Measurements from ENCODE around the gene NT5DC2. TPM values are rescaled to one million over a fixed set of nuclear protein-coding genes. Genes with fewer than 3 reads are reported as not detected.

Gene NT5DC2
- polyA plus RNA-seq, 1 experiment = 97.9 TPM

DNA sequence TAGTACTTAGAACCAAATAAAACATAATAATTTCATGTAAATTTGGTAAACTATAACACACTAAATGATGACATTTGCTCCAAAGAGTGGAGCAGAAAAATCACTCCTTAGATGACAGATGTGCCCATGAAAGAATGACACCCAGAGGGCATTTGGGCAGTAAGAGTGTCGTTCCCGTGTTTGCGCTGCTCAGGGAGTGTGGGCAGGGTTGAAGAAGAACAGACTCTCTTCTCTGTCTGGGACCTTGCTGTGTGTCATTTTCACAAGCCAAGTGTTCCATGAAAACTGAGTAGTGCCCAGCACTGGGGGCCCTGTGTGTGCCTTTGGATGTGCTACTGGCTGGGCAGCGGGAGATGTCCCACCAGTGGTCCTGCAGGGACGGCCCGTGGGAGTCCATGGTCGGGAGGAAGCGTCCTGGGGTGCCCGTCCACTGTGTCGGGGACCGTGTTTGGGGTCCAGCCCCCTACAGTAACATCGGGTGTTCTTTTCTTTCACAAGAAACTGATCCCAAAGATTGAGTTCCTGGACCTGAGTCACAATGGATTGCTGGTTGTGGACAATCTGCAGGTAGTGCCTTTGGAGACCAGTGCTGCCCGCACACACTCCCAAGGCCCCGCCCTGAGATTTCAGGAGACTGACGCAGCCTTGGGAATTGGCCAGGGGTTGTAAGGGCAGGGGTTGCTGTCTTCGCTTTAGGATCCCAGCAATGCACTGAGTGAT is 56.4 kb downstream of the NT5DC2 start:
- Histone ChIP-seq H3K9me3 (ENCODE audit: control insufficient read depth, insufficient read depth, low read length) (no peaks in the 10 kb centered on the region; the same call in 1 of the 2 replicates), H3K4me3 (ENCODE audit: low read depth, low read length) (no peak overlapping the region), H3K27ac (ENCODE audit: low read depth, low read length) (no peak overlapping the region), H3K27me3 (ENCODE audit: control insufficient read depth, insufficient read depth, low read length) (no peaks in the 10 kb centered on the region)
- ChIA-PET POLR2A (no interaction called here), CTCF (no interaction called here)
- DNase-seq (ENCODE audit: low read depth, low spot score) = no peak
- TF ChIP-seq, protein P1, sequence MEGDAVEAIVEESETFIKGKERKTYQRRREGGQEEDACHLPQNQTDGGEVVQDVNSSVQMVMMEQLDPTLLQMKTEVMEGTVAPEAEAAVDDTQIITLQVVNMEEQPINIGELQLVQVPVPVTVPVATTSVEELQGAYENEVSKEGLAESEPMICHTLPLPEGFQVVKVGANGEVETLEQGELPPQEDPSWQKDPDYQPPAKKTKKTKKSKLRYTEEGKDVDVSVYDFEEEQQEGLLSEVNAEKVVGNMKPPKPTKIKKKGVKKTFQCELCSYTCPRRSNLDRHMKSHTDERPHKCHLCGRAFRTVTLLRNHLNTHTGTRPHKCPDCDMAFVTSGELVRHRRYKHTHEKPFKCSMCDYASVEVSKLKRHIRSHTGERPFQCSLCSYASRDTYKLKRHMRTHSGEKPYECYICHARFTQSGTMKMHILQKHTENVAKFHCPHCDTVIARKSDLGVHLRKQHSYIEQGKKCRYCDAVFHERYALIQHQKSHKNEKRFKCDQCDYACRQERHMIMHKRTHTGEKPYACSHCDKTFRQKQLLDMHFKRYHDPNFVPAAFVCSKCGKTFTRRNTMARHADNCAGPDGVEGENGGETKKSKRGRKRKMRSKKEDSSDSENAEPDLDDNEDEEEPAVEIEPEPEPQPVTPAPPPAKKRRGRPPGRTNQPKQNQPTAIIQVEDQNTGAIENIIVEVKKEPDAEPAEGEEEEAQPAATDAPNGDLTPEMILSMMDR (IDR thresholded peaks at IDR 0.05; ENCODE audit: low read depth, low read length) = no peak

Small RNA genes lying within 50 kb of the gene (small RNA-seq; reads per million reads assigned to genes)
- gene RNU6-856P (ENCODE audit: insufficient read length, low read depth) (not detected), gene RNU6ATAC16P (ENCODE audit: insufficient read length, low read depth) (not detected)

Other genes with a start within 250 kb of the NT5DC2 start
- gene GLYCTK, start 246.0 kb downstream of the NT5DC2 start, polyA plus RNA-seq (2011; rRNA removed) = 4.0 and 5.5 TPM in 2 replicates
- gene DNAH1, start 217.5 kb downstream of the NT5DC2 start, polyA plus RNA-seq (2011; rRNA removed) = 1.4 and 1.9 TPM in 2 replicates
- 44.1 and 48.7 TPM in 2 replicates for gene BAP1, start 123.8 kb downstream of the NT5DC2 start, polyA plus RNA-seq (2011; rRNA removed)
- gene PHF7, start 123.2 kb downstream of the NT5DC2 start, polyA plus RNA-seq (2011; rRNA removed) = 1.8 and 2.6 TPM in 2 replicates
- 0.02 TPM in 1 of 2 replicates, not detected in the other for gene SEMA3G, start 88.8 kb downstream of the NT5DC2 start, polyA plus RNA-seq (2011; rRNA removed)
- 1.7 and 1.9 TPM in 2 replicates for gene TNNC1, start 79.8 kb downstream of the NT5DC2 start, polyA plus RNA-seq (2011; rRNA removed)
- 71.0 and 73.0 TPM in 2 replicates for gene NISCH, start 78.3 kb downstream of the NT5DC2 start, polyA plus RNA-seq (2011; rRNA removed)
- gene STAB1, start 38.5 kb downstream of the NT5DC2 start, polyA plus RNA-seq (2011; rRNA removed) = 0.02 TPM in 1 of 2 replicates, not detected in the other
- gene UQCC5, start 2.7 kb upstream of the NT5DC2 start, polyA plus RNA-seq (2011; rRNA removed) = 8.7 and 9.5 TPM in 2 replicates
- gene PBRM1, start 152.1 kb upstream of the NT5DC2 start, polyA plus RNA-seq (2011; rRNA removed) = 31.3 and 40.6 TPM in 2 replicates
- gene GNL3, start 152.2 kb upstream of the NT5DC2 start, polyA plus RNA-seq (2011; rRNA removed) = 71.6 and 81.7 TPM in 2 replicates
- gene GLT8D1, start 171.9 kb upstream of the NT5DC2 start, polyA plus RNA-seq (2011; rRNA removed) = 127 and 147 TPM in 2 replicates
- 135 and 161 TPM in 2 replicates for gene SPCS1, start 172.2 kb upstream of the NT5DC2 start, polyA plus RNA-seq (2011; rRNA removed)
- gene NEK4, start 237.1 kb upstream of the NT5DC2 start, polyA plus RNA-seq (2011; rRNA removed) = 13.4 and 14.4 TPM in 2 replicates
- gene ITIH1, start 243.7 kb upstream of the NT5DC2 start, polyA plus RNA-seq (2011; rRNA removed) = not detected in 2 replicates

Data from AG04450 (cell line).